Measurements from ENCODE around the gene CLPSL1. TPM values are rescaled to one million over a fixed set of nuclear protein-coding genes. Genes with fewer than 3 reads are reported as not detected.

CLPSL1 gene
- total RNA-seq, 1 donor from 2014 or later: not detected

DNA sequence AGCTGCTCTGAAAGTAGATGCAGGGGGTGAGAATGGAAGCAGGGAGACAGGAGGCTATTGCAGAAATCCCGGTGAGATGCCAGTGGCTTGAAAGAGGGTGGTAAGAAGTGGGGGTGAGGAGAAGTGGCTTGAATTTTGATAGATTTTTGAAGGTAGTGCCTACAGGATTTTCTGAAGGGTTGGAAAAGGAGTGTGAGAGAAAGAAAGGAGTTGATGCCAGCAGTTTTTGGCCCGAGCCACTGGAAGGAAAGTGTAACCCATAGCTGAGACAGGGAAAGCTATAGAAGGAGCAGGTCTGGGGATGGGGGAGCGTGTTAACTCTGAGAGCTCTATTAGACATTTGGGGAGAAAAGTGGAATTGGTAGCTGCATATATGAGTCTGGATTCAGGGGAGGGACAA is 34.3 kb upstream of the CLPSL1 start:
- H3K27ac Mint-ChIP-seq: no peak overlapping the region
- peaks cover 7% of the 10 kb centered on the region for H3K9me3 Mint-ChIP-seq
- intact Hi-C loops (cut with micrococcal nuclease): no loop called here
- H3K4me1 Mint-ChIP-seq: peaks cover 2% of the 10 kb centered on the region
- DNase-seq: no peak
- H3K4me3 Mint-ChIP-seq: no peak overlapping the region
- peaks cover 2% of the 10 kb centered on the region for H3K27me3 Mint-ChIP-seq
- no peaks in the 10 kb centered on the region for H3K36me3 Mint-ChIP-seq (ENCODE audit: low read depth)

DNA sequence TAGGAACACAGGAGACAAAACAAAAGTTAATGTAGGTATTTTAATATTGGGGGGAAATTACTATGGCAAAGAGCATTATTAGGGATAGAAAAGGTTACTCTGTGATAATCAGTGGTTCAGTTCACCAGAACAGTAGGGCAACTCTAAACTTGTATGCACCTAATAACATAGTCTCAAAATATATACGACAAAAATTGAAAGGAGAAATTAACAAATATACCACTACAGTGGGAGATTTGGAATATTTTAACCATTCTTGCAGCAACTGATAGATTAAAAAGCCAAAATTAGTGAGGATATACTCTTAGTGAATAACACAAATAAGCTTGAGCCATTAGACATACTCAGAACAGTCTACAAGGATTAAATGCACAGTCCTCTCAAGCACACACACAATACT is 32.9 kb upstream of the CLPSL1 start:
- no peak overlapping the region for H3K27ac Mint-ChIP-seq
- H3K9me3 Mint-ChIP-seq: peaks cover 7% of the 10 kb centered on the region
- H3K36me3 Mint-ChIP-seq (ENCODE audit: low read depth): no peaks in the 10 kb centered on the region
- peaks cover 6% of the 10 kb centered on the region for H3K4me1 Mint-ChIP-seq
- peaks cover 2% of the 10 kb centered on the region for H3K27me3 Mint-ChIP-seq
- intact Hi-C loops (cut with micrococcal nuclease): no loop called here
- H3K4me3 Mint-ChIP-seq: no peak overlapping the region
- DNase-seq: no peak

DNA sequence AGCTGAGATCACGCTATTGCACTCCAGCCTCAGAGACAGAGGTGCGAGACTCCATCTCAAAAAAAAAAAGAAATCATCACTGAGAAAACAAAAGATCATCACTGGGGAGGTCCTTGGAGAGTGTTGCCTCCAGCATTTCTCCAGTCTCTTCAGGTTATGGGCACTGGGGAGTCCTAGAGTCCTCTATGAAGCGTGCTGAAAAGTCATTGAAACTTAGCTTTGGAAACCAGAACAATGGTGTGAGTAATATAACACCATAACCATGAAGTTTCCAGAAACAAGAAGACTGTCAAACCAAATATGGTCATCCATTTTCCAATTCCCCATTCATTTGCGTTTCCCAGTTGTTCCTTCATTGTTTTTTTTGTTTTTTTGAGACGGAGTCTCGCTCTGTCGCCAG is 30.3 kb upstream of the CLPSL1 start:
- Mint-ChIP-seq H3K27me3 (no peaks in the 10 kb centered on the region), H3K9me3 (peaks cover 7% of the 10 kb centered on the region), H3K4me3 (no peak overlapping the region), H3K36me3 (ENCODE audit: low read depth) (no peaks in the 10 kb centered on the region), H3K27ac (no peak overlapping the region), H3K4me1 (peaks cover 6% of the 10 kb centered on the region)
- intact Hi-C loops (cut with micrococcal nuclease): no loop called here
- no peak for DNase-seq

DNA sequence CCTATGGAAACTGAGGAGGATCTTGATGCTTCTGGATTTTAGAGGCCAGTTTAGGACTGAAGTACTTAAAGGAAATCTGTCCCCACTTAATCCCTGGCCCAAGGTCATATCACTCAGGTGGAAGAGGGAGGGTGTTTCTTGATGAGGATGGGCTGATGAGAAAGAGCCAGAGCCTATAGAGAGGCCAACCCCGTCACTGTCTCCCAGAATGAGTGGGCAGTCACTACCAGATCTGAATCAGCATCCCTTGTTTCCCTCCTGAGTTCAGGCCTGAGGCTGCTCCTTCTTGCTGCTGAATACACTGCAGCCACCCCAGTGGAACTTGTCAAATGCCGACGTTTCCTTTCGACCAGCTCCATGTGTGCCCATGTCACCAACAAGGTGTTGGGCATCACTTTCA is 29.2 kb upstream of the CLPSL1 start:
- peaks cover 7% of the 10 kb centered on the region for H3K9me3 Mint-ChIP-seq
- H3K27me3 Mint-ChIP-seq: no peaks in the 10 kb centered on the region
- no peaks in the 10 kb centered on the region for H3K36me3 Mint-ChIP-seq (ENCODE audit: low read depth)
- H3K4me3 Mint-ChIP-seq: no peak overlapping the region
- no peak for DNase-seq
- H3K27ac Mint-ChIP-seq: no peak overlapping the region
- intact Hi-C loops (cut with micrococcal nuclease): no loop called here
- H3K4me1 Mint-ChIP-seq: peaks cover 6% of the 10 kb centered on the region

DNA sequence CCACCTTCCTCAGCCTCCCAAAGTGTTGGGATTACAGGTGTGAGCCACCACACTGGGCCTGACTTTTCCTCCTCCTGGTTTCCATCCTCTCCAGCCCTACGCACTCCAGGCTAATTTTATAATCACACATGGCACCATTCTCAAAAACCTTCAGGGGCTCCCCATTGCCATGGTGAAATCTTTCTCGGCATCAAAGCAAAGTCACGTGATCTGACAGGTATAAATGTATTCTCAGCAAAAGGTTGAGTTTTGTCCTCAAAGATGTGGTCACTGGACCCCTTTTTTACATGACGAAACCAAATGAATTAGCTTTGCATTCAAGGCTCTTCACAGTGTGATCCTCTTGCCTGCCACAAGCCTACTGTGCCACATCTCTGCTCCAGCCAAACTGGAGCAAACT is 28.5 kb upstream of the CLPSL1 start:
- no peaks in the 10 kb centered on the region for H3K27me3 Mint-ChIP-seq
- H3K9me3 Mint-ChIP-seq: peaks cover 4% of the 10 kb centered on the region
- H3K36me3 Mint-ChIP-seq (ENCODE audit: low read depth): no peaks in the 10 kb centered on the region
- intact Hi-C loops (cut with micrococcal nuclease): no loop called here
- DNase-seq: no peak
- no peak overlapping the region for H3K4me3 Mint-ChIP-seq
- no peak overlapping the region for H3K27ac Mint-ChIP-seq
- peaks cover 6% of the 10 kb centered on the region for H3K4me1 Mint-ChIP-seq

DNA sequence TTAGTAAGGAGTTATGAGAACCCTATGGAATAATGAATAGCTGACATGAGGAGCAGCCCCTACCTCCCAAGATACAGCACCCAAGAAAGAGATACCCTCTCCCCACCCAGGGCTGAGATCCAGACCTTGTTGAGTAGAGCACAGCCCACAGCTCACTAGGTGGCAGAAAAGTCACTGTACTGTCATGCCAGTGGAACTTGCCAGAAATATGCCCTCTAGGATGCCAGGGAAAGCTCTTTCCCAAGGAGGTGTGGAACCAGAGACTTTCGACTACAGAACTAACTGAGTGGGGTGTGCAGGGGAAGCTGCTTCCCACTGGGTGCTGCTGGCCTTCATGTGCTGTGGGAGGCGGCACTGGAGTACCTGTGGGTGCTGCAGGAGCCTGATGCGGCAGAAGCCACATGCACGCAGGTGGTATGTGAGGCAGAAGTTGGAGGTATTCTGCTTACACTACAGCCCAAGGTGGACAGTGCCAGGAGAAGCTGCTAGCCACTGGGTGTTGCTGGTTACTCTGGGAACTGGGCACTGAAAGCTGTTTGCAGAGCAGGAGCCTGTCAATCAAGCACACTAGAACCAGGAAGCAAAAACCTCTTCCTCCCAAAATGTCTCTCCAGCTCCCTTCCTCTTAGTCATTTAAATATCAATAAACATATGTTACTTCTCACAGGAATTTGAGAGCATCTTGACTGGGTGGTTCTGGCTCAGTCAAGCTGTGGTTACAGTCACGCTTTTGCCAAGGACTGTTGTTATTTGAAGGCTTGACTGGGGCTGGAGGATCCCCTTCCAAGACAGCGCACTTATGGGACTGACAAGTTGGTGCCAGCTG is 26.2 kb upstream of the CLPSL1 start:
- DNase-seq: no peak
- H3K27me3 Mint-ChIP-seq: peaks cover 5% of the 10 kb centered on the region
- H3K27ac Mint-ChIP-seq: no peak overlapping the region
- H3K36me3 Mint-ChIP-seq (ENCODE audit: low read depth): no peaks in the 10 kb centered on the region
- H3K4me1 Mint-ChIP-seq: peaks cover 6% of the 10 kb centered on the region
- no peaks in the 10 kb centered on the region for H3K9me3 Mint-ChIP-seq
- no peak overlapping the region for H3K4me3 Mint-ChIP-seq
- intact Hi-C loops (cut with micrococcal nuclease): no loop called here

DNA sequence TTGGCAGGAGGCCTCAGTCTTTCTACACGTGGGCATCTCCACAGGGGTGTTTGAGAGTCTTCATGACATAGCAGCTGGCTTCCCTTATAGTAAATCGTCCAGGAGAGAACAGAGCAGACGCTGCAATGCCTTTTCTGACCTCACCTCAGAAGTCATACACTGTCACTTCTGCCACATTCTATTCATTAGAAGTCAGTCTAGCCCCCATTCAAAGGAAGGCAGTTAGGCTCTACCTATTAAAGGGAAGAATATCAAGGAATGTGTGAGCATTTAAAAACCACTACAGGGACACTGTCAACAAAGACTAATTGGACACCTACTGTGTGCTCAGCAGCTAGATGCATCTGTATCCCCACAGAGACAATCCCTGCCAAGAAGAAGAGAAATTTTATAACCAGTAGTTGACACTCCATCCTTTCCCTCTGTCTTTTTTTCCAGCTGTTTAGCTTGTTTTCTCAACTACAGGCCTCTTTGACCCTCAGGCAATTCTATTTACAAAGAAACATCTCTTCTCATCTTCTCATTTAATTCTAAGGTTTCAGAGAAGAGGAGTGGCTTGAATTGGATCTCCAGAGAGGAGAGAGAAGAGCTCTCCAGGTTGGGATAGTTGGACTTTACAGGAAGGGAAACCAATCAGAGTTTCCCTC is 25.4 kb upstream of the CLPSL1 start:
- Mint-ChIP-seq H3K4me3 (no peak overlapping the region), H3K27me3 (peaks cover 5% of the 10 kb centered on the region), H3K27ac (no peak overlapping the region), H3K36me3 (ENCODE audit: low read depth) (no peaks in the 10 kb centered on the region), H3K4me1 (peaks cover 6% of the 10 kb centered on the region), H3K9me3 (no peaks in the 10 kb centered on the region)
- intact Hi-C loops (cut with micrococcal nuclease): no loop called here
- DNase-seq: no peak

DNA sequence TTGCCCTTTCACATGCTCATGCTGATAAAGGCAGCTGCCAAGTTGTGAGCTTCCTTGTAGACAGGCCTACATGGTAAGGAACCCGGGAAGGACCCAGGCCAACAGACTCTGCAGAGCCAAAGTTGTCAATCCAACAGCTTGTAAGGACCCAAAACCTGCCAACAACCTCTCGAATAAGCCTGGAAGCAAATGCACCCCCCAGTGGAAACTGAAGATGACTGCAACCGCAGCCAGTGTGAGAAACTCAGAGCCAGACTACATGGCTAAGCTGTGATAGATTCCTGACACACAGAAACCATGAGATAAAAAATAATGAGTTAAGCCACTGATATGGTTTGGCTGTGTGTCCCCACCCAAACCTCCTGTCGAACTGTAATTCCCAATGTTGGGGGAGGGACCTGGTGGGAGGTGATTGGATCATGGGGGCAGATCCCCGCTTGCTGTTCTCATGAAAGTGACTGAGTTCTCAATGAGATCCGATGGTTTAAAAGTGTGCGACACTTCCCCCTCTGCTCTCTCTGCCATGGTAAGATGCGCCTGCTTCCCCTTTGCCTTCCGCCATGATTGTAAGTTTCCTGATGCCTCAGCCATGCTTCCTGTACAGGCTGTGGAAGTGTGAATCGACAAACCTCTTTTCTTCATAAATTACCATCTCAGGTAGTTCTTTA is 23.2 kb upstream of the CLPSL1 start:
- Mint-ChIP-seq H3K27ac (no peak overlapping the region), H3K27me3 (peaks cover 14% of the 10 kb centered on the region), H3K4me1 (no peaks in the 10 kb centered on the region), H3K36me3 (ENCODE audit: low read depth) (no peaks in the 10 kb centered on the region), H3K9me3 (no peaks in the 10 kb centered on the region), H3K4me3 (no peak overlapping the region)
- intact Hi-C loops (cut with micrococcal nuclease): no loop called here
- DNase-seq: peak; percentile 69

DNA sequence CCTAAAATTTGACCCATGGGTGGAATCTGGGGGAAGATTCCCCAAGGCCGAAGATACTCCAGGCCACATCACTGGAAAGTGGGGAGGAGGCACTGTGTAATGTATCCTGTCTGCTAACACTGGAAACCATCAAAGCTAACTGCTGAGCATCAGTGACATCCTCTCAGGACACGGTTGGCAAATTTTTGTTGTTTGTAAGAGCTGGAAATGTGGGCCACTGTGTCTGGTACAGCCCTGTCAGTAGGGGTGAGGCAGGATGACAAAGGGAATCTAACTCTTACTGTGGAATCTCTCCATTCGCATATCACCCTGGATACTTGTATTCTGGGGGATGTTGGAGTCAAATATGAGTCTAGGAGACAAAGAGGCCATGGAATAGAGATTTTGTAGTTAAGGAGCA is 21.4 kb upstream of the CLPSL1 start:
- Mint-ChIP-seq H3K4me1 (peaks cover 5% of the 10 kb centered on the region), H3K27me3 (peaks cover 32% of the 10 kb centered on the region), H3K27ac (no peak overlapping the region), H3K4me3 (no peak overlapping the region), H3K36me3 (ENCODE audit: low read depth) (no peaks in the 10 kb centered on the region), H3K9me3 (no peaks in the 10 kb centered on the region)
- intact Hi-C loops (cut with micrococcal nuclease): no loop called here
- DNase-seq: no peak

DNA sequence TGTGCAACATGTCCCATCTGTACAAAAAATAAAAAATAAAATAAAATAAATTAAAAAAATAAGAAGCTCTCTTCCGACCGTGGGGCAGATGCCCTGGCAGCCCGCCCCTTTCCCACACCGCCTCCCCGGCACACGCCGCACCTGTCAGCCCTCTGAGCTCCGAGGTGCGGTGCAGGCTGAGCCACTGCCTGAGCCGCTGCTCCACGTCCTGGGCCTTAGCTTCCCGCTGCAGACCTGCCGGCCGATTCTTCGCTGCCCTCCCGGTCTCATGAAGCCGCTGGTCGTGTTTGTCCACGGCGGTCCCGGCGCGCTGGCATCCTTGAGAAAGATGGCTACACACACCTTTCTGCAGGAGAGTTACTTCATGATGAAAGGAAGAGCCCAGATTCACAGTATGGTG is 15.1 kb upstream of the CLPSL1 start:
- Mint-ChIP-seq H3K4me3 (no peak overlapping the region), H3K4me1 (peaks cover 5% of the 10 kb centered on the region), H3K9me3 (no peaks in the 10 kb centered on the region), H3K27ac (no peak overlapping the region), H3K36me3 (ENCODE audit: low read depth) (no peaks in the 10 kb centered on the region), H3K27me3 (peaks cover 46% of the 10 kb centered on the region)
- DNase-seq: no peak
- intact Hi-C loops (cut with micrococcal nuclease): no loop called here

DNA sequence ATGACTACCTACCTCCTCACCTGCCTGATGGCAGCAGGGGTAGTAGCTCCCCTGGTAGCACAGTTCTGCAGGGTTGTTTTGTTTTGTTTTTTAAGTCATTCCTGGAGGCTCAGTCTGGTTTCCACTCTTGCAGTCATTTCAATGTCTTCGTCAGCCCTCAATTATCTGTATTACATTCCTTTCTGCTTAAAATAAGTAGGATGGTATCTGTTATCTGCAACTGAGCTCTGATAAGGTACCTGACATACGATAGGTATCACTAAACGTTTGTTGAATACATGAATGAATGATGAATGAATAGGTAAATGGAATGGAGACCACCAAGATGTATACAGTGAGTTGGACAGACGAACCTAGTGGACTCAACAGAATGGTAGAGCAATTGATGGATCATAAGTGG is 11.6 kb upstream of the CLPSL1 start:
- H3K4me1 Mint-ChIP-seq: peaks cover under 1% of the 10 kb centered on the region
- intact Hi-C loops (cut with micrococcal nuclease): no loop called here
- no peaks in the 10 kb centered on the region for H3K9me3 Mint-ChIP-seq
- no peak for DNase-seq
- no peaks in the 10 kb centered on the region for H3K36me3 Mint-ChIP-seq (ENCODE audit: low read depth)
- H3K4me3 Mint-ChIP-seq: no peak overlapping the region
- peaks cover 23% of the 10 kb centered on the region for H3K27me3 Mint-ChIP-seq
- no peak overlapping the region for H3K27ac Mint-ChIP-seq

DNA sequence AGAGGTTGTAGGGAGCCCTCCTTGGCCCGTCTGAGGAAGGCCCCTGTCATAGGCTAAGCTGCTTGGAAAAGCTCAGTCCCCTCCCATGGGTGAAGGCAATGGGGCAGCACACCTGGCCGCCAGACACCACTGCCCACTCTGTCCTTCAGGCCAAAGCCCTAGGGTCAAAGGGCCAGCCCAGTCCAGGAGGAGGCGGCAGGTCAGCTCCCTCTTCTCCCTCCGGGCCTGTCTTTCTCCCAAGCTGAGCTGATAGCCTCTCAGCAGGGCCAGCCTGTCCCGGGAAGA is 9.5 kb upstream of the CLPSL1 start:
- H3K9me3 Mint-ChIP-seq: no peaks in the 10 kb centered on the region
- intact Hi-C loops (cut with micrococcal nuclease): no loop called here
- H3K4me3 Mint-ChIP-seq: no peak overlapping the region
- no peaks in the 10 kb centered on the region for H3K36me3 Mint-ChIP-seq (ENCODE audit: low read depth)
- peaks cover 27% of the 10 kb centered on the region for H3K27me3 Mint-ChIP-seq
- DNase-seq: no peak
- H3K4me1 Mint-ChIP-seq: no peaks in the 10 kb centered on the region
- no peak overlapping the region for H3K27ac Mint-ChIP-seq

DNA sequence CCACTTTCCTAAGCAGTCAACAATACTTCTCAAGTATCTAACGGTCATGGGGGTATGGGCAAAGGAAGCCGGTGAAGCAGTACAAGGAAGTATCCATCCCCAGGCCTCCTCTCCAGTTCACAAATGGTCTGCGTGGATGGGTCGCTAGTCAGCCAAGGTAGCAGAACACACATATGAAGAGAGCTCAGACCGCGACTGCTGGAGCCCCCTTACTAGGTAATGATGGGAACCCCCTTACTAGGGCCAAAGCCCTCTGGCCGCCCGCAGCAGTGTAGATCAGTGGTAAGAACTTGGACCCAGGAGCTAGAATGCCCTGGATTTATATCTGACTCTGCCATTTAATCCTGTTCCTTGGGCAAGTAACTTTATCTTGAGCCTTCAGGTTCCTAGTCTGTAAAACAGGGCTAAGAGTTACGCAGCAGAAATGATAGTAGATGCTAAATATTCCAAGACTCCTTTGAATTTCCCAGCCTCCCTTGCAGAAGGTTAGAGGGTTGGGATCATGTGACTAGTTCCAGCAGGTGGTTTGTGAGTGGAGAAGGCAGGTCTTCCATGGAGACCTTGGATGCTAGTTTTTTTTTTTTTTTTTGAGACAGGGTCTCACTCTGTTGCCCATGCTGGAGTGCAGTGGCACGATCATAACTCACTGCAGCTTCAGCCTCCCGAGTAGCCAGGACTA is 6.6 kb upstream of the CLPSL1 start:
- no peak overlapping the region for H3K27ac Mint-ChIP-seq
- peaks cover 3% of the 10 kb centered on the region for H3K4me1 Mint-ChIP-seq
- no peaks in the 10 kb centered on the region for H3K36me3 Mint-ChIP-seq (ENCODE audit: low read depth)
- H3K27me3 Mint-ChIP-seq: peaks cover 29% of the 10 kb centered on the region
- no peaks in the 10 kb centered on the region for H3K9me3 Mint-ChIP-seq
- H3K4me3 Mint-ChIP-seq: no peak overlapping the region
- no peak for DNase-seq
- intact Hi-C loops (cut with micrococcal nuclease): no loop called here

DNA sequence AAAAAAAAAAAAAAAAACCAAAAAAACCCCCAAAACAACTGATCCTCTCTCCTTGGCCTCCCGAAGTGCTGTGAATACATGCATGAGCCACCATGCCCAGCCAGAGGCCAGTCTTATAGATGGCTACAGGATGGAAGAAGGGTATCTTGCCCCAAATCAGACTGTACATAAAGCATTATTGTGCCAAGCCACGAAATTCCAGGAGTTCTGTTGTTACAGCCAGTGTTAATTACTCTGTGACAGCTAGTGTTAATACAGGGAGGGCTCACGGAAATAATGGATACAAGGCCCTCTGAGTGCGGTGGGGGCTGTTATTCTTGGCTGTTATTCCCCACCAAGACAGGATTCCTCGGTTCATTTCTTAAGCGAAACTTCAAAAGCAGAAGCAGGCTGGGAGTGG is 5.8 kb upstream of the CLPSL1 start:
- no peak for DNase-seq
- H3K36me3 Mint-ChIP-seq (ENCODE audit: low read depth): no peaks in the 10 kb centered on the region
- peaks cover 33% of the 10 kb centered on the region for H3K27me3 Mint-ChIP-seq
- no peak overlapping the region for H3K4me3 Mint-ChIP-seq
- no peak overlapping the region for H3K27ac Mint-ChIP-seq
- peaks cover 3% of the 10 kb centered on the region for H3K4me1 Mint-ChIP-seq
- intact Hi-C loops (cut with micrococcal nuclease): no loop called here
- H3K9me3 Mint-ChIP-seq: no peaks in the 10 kb centered on the region

Data from activated CD4-positive, alpha-beta T cell treated with anti-CD3 and anti-CD28 coated beads, Interleukin-2, amount 10 ng/mL, durations not matched to agents 24 days and 14 days (primary cell).